H1 (cell line): ENCODE results near the gene RBM47. TPM values are rescaled to one million over a fixed set of nuclear protein-coding genes. Genes with fewer than 3 reads are reported as not detected.

Source experiments
- BRCA1 ChIP-seq: IDR thresholded peaks from 2 replicates; pipeline ENCODE4 v1.6.1; 2012; ENCODE audit warnings: low read depth, low read length, improper control_type of control experiment
- EZH2 ChIP-seq: fragments of 200-600 bp; sonication (generic); IDR thresholded peaks from 2 replicates; pipeline ENCODE4 v1.7.1; 2012; ENCODE audit warnings: low read depth, mild to moderate bottlenecking, moderate library complexity, low read length, inconsistent platforms; ENCODE audit not compliant: severe bottlenecking
- RNF2 ChIP-seq: fragments of 200-900, 300-1000 bp; sonication (generic); IDR thresholded peaks from 2 replicates; pipeline ENCODE4 v1.7.1; 2016; ENCODE audit warnings: borderline replicate concordance, low read depth, mild to moderate bottlenecking, antibody characterized with exemption, low read length; ENCODE audit not compliant: poor library complexity, severe bottlenecking; ENCODE audit errors: missing control alignments
- polyA plus RNA-seq, 7 experiments: library from polyadenylated mRNA; depleted of rRNA in 3 of 7; stranded (reverse) in 5 of 7; unstranded in 2 of 7; fragments of >200 nt in 5 of 7; fragments of 200-250 nt in 2 of 7; gene quantifications; 1 replicate in 5 of 7; 2 replicates in 1 of 7; 4 replicates in 1 of 7; pipeline versions ENCODE4 v1.2.1 to v1.2.3, GENCODE V29; 2011 to 2013; ENCODE audit warnings: missing spikeins in 2 of 7, mixed read lengths in 2 of 7
- total RNA-seq: library from RNA; stranded (reverse); fragmentation: NEBNext Ultra II Directional; extraction: Animal tissue kit (Norgen Biotek cat#: 25700); gene quantifications from 2 replicates; pipeline ENCODE4 v1.2.1, GENCODE V29; 2021

RBM47 gene
- total and polyA plus RNA-seq, 2 of the 8 experiments (the other 6 are each of a cell fraction or from before 2014, with no cell fraction given) = 42.8 to 78.9 TPM

DNA sequence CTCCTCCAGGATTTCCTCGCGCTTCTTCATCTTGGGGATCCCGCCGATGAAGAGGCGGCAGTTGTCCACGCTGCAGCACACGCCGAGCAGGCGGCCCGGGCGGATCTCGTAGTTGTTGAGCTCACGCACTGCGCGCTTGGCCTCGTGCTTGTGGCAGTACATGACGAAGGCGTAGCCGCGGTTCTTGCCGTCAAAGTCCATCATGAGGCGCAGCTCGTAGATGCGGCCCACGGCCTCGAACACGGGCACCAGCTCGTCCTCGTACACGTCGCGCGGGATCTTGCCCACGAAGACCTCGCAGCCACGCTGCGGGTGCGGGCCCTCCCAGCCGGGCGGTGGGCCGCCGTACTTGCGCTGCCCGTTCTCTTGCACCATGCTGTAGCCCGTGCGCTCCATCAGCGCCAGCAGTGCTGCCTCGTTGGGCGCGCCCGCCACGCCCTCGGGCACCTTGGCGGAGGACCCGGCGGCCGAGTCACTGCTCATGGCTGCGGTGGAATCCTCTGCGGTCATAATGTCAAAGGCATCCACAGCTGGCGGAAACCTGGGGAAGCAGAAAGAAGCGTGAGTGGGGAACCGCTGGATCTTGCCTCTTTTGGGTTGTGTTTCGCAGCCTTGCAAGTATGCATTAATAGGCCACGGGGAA is 191.2 kb downstream of the RBM47 start (continued):
- TF ChIP-seq EZH2 (no peak), RNF2 (no peak), BRCA1 (no peak)
